RWPE2 (cell line): Measurements from ENCODE around the gene SULT1C2.

Experiments
- ATAC-seq: fragments of 200-7000 bp; cut with Tn5 transposase; 3 replicates; pipeline ENCODE4 v1.9.1; 2021; ENCODE audit warnings: low read depth
- DNase-seq: peaks from one replicate; pipeline ENCODE4 v3.0.0-alpha.2; 2020; ENCODE audit warnings: low spot score
- H3K27ac ChIP-seq: fragments of 450-650 bp; 2 replicates; pipeline ENCODE4 v1.5.1; 2017; ENCODE audit warnings: mild to moderate bottlenecking; ENCODE audit not compliant: poor library complexity, severe bottlenecking
- H3K27me3 ChIP-seq: fragments of 250-450 bp; sonication (Bioruptor Pico); 2 replicates; pipeline ENCODE4 v1.5.1; 2021; ENCODE audit warnings: mild to moderate bottlenecking, moderate library complexity; ENCODE audit not compliant: insufficient read depth, poor library complexity, severe bottlenecking
- H3K36me3 ChIP-seq: fragments of 250-450 bp; sonication (Bioruptor Pico); 2 replicates; pipeline ENCODE4 v1.5.1; 2020; ENCODE audit warnings: low read depth, mild to moderate bottlenecking, moderate library complexity
- H3K4me1 ChIP-seq: fragments of 250-450 bp; sonication (Bioruptor Pico); 2 replicates; pipeline ENCODE4 v1.5.1; 2021; ENCODE audit warnings: mild to moderate bottlenecking, moderate library complexity; ENCODE audit not compliant: insufficient read depth, poor library complexity, severe bottlenecking
- H3K4me3 ChIP-seq: fragments of 250-450 bp; sonication (Bioruptor Pico); 2 replicates; pipeline ENCODE4 v1.5.1; 2021; ENCODE audit warnings: mild to moderate bottlenecking, moderate library complexity; ENCODE audit not compliant: severe bottlenecking
- H3K9me3 ChIP-seq: fragments of 250-450 bp; sonication (Bioruptor Pico); 2 replicates; pipeline ENCODE4 v1.5.1; 2021; ENCODE audit warnings: mild to moderate bottlenecking, moderate library complexity; ENCODE audit not compliant: severe bottlenecking
- CTCF ChIP-seq: fragments of 450-650 bp; IDR thresholded peaks from one replicate; pipeline ENCODE4 v1.5.1; 2017; ENCODE audit warnings: mild to moderate bottlenecking, moderate library complexity; ENCODE audit not compliant: poor library complexity, severe bottlenecking

SULT1C2 gene

GRCh38 chr2:108288534-108289106 lies at the start of gene SULT1C2:
SULT1C2 (plus strand) TSS chr2:108288895; CDS start chr2:108293668, 4,773 bp downstream.
- no peak for TF ChIP-seq CTCF
- Histone ChIP-seq H3K27me3 (no peaks in the 10 kb centered on the region), H3K36me3 (no peaks in the 10 kb centered on the region), H3K27ac (no peak within 1 kb of the TSS), H3K4me1 (no peaks in the 10 kb centered on the region), H3K4me3 (no peak within 1 kb of the TSS), H3K9me3 (no peaks in the 10 kb centered on the region)
- no peak for ATAC-seq
- no peak for DNase-seq

GRCh38 chr2:108239786-108240185 lies 48.9 kb upstream of the SULT1C2 start, which contains the start of gene SULT1C3:
SULT1C3 (plus strand) TSS chr2:108239968; CDS start chr2:108247195, 7,227 bp downstream.
- H3K4me1 ChIP-seq, result peaks cover 3% of the 10 kb centered on the region
- DNase-seq, result no peak
- H3K27ac ChIP-seq, result no peak within 1 kb of the TSS
- no peaks in the 10 kb centered on the region for H3K27me3 ChIP-seq
- no peak within 1 kb of the TSS for H3K4me3 ChIP-seq
- H3K9me3 ChIP-seq, result no peaks in the 10 kb centered on the region
- H3K36me3 ChIP-seq, result no peaks in the 10 kb centered on the region
- TF ChIP-seq CTCF, result no peak
- no peak for ATAC-seq

- DNase-seq, result no peak
- Histone ChIP-seq H3K36me3 (no peaks in the 10 kb centered on the region), H3K4me1 (peaks cover 3% of the 10 kb centered on the region), H3K4me3 (no peak overlapping the region), H3K27ac (no peak overlapping the region), H3K27me3 (no peaks in the 10 kb centered on the region), H3K9me3 (no peaks in the 10 kb centered on the region)
- TF ChIP-seq CTCF, result no peak
- ATAC-seq, result no peak
Measured at GRCh38 chr2:108240966-108241365, 47.7 kb upstream of the SULT1C2 start.

- ATAC-seq (no peak; the same call in 2 of the 3 replicates), DNase-seq (no peak)
- H3K27me3 ChIP-seq, result no peaks in the 10 kb centered on the region
Measured at GRCh38 chr2:108243566-108243965, 45.1 kb upstream of the SULT1C2 start.

More at GRCh38 chr2:108243566-108243965, 45.1 kb upstream of the SULT1C2 start:
- no peaks in the 10 kb centered on the region for H3K9me3 ChIP-seq
- no peak for TF ChIP-seq CTCF
- H3K36me3 ChIP-seq, result no peaks in the 10 kb centered on the region
- H3K27ac ChIP-seq, result no peak overlapping the region
- H3K4me3 ChIP-seq, result no peak overlapping the region
- H3K4me1 ChIP-seq, result peaks cover 3% of the 10 kb centered on the region
